Activated CD4-positive, CD25-positive, alpha-beta regulatory T cell treated with anti-CD3 and anti-CD28 coated beads, Interleukin-2, amount 50 U/mL, for 72 hours (primary cell): ENCODE data around the gene GABRR2.
"Not testable (repeated sequence)": the region's sequence is repeated elsewhere in the genome, so short reads cannot be mapped to it uniquely, and the experiment has no call there.

Experiments
- DNase-seq: peaks from one replicate; pipeline ENCODE4 v3.0.0; 2021

The GABRR2 gene

GRCh38 chr6:89323511-89323971 lies 8.4 kb upstream of the GABRR2 start:
- no peak for DNase-seq

GRCh38 chr6:89321131-89321970 lies 6.3 kb upstream of the GABRR2 start:
- DNase-seq, result no peak

GRCh38 chr6:89320012-89320559 lies 5.0 kb upstream of the GABRR2 start:
- DNase-seq, result no peak

GRCh38 chr6:89317067-89317466 lies 2.0 kb upstream of the GABRR2 start:
- no peak for DNase-seq

GRCh38 chr6:89314692-89315091 lies 407 bp downstream of the GABRR2 start:
- DNase-seq, result no peak

GRCh38 chr6:89313006-89313405 lies 2.1 kb downstream of the GABRR2 start:
- DNase-seq, result no peak

GRCh38 chr6:89311853-89312531 lies 3.1 kb downstream of the GABRR2 start:
- DNase-seq, result no peak

GRCh38 chr6:89311530-89311852 lies 3.6 kb downstream of the GABRR2 start:
- no peak for DNase-seq

GRCh38 chr6:89310929-89311328 lies 4.2 kb downstream of the GABRR2 start:
- no peak for DNase-seq

- DNase-seq, result no peak
These were observed 6.3 kb downstream of the GABRR2 start for GRCh38 chr6:89308525-89309395.

GRCh38 chr6:89304517-89304916 lies 10.6 kb downstream of the GABRR2 start:
- not testable (repeated sequence) for DNase-seq

- no peak for DNase-seq
These were observed 12.2 kb downstream of the GABRR2 start for GRCh38 chr6:89302936-89303335.

GRCh38 chr6:89302195-89302770 lies 12.8 kb downstream of the GABRR2 start:
- DNase-seq, result no peak

GRCh38 chr6:89301586-89302194 lies 13.4 kb downstream of the GABRR2 start:
- DNase-seq, result no peak

- no peak for DNase-seq
These were observed 15.6 kb downstream of the GABRR2 start for GRCh38 chr6:89299466-89299850.

GRCh38 chr6:89298680-89299465 lies 16.2 kb downstream of the GABRR2 start:
- no peak for DNase-seq

- DNase-seq, result peak; percentile 49
These were observed 17.3 kb downstream of the GABRR2 start for GRCh38 chr6:89297695-89298351.

- no peak for DNase-seq
These were observed 19.1 kb downstream of the GABRR2 start for GRCh38 chr6:89295981-89296380.

- DNase-seq, result not testable (repeated sequence)
These were observed 20.0 kb downstream of the GABRR2 start for GRCh38 chr6:89295116-89295515.

- DNase-seq, result no peak
These were observed 23.8 kb downstream of the GABRR2 start for GRCh38 chr6:89291256-89291819.
